ENCODE measurements around the gene PON2. TPM values are rescaled to one million over a fixed set of nuclear protein-coding genes. Genes with fewer than 3 reads are reported as not detected.

PON2 gene
- total RNA-seq, 1 experiment from 2014 or later, result 21.4 TPM

GRCh38 chr7:95421000-95421846 lies 13.6 kb downstream of the PON2 start:
- no peak for DNase-seq (ENCODE audit: low spot score)
- CTCF ChIA-PET, result interaction anchor here (1.0 kb wide), 1 partner anchor 25 kb away, joined by 3 read pairs; the partner anchor contains the start of gene PON3

More at GRCh38 chr7:95421000-95421846, 13.6 kb downstream of the PON2 start:
- Mint-ChIP-seq H3K27me3 (ENCODE audit: low read depth) (no peaks in the 10 kb centered on the region), H3K36me3 (no peaks in the 10 kb centered on the region; the same call in 1 of the 2 replicates), H3K4me3 (no peak overlapping the region), H3K4me1 (peaks cover 12% of the 10 kb centered on the region), H3K9me3 (no peaks in the 10 kb centered on the region), H3K27ac (0 out of 2 replicates have a peak overlapping the region, but pooled peaks have one; percentile 16)
- TF ChIP-seq MXD4 (CRISPR knock-in tag; IDR thresholded peaks at IDR 0.05; ENCODE audit: borderline replicate concordance) (no peak), AR (CRISPR knock-in tag; IDR thresholded peaks at IDR 0.05) (no peak), ZNF512 (CRISPR knock-in tag; IDR thresholded peaks at IDR 0.05; ENCODE audit: borderline replicate concordance) (no peak), TCF7 (CRISPR knock-in tag; IDR thresholded peaks at IDR 0.05; ENCODE audit: low read depth) (no peak), GABPB1 (CRISPR knock-in tag; IDR thresholded peaks at IDR 0.05) (no peak), ZNF219 (CRISPR knock-in tag; IDR thresholded peaks at IDR 0.05; ENCODE audit: borderline replicate concordance) (no peak), IRF2 (CRISPR knock-in tag; IDR thresholded peaks at IDR 0.05; ENCODE audit: borderline replicate concordance, low read depth) (no peak), CBFB (CRISPR knock-in tag; IDR thresholded peaks at IDR 0.05; ENCODE audit: low read depth) (no peak), NR3C1 (CRISPR knock-in tag; conservative IDR thresholded peaks at IDR 0.05; ENCODE audit: low read depth) (no peak), E2F5 (CRISPR knock-in tag; IDR thresholded peaks at IDR 0.05) (no peak), TEAD4 (CRISPR knock-in tag; IDR thresholded peaks at IDR 0.05) (no peak), USF2 (CRISPR knock-in tag; IDR thresholded peaks at IDR 0.05) (no peak), GTF2I (CRISPR knock-in tag; conservative IDR thresholded peaks at IDR 0.05) (no peak), NFE2L1 (CRISPR knock-in tag; IDR thresholded peaks at IDR 0.05) (no peak), HMGXB4 (CRISPR knock-in tag; IDR thresholded peaks at IDR 0.05) (no peak)
- no peak for ATAC-seq
- POLR2A ChIA-PET, result no interaction called here
